Suprapubic skin (tissue), 4 donors: ENCODE results near the gene ARL16.

Source experiments
- CTCF ChIP-seq, 2 donors: fragments of 200-600 bp in 1 of 2; fragments of 450-650 bp in 1 of 2; sonication (generic) in 1 of 2; IDR thresholded peaks; one replicate each; pipeline ENCODE4 v1.5.1; 2016 to 2019; ENCODE audit warnings: antibody characterized with exemption in 2 of 2, mild to moderate bottlenecking in 1 of 2, moderate library complexity in 1 of 2
- EP300 ChIP-seq: sonication (generic); formaldehyde crosslinking; IDR thresholded peaks from one replicate; pipeline ENCODE4 v1.6.1; 2017; ENCODE audit warnings: antibody characterized with exemption
- POLR2A ChIP-seq, 2 donors: fragments of 450-650 bp; IDR thresholded peaks; one replicate each; pipeline ENCODE4 v1.6.1; 2017; ENCODE audit warnings: antibody characterized with exemption in 2 of 2, mild to moderate bottlenecking in 2 of 2, moderate library complexity in 2 of 2
- POLR2AphosphoS5 ChIP-seq, 3 donors: sonication (generic); formaldehyde crosslinking; IDR thresholded peaks; one replicate each; pipeline ENCODE4 v1.6.1; 2017; ENCODE audit warnings: antibody characterized with exemption in 3 of 3

- TF ChIP-seq CTCF (IDR thresholded peaks at IDR 0.05) (no peak), POLR2A (IDR thresholded peaks at IDR 0.05) (peak; percentile 80 to 83), EP300 (no peak), POLR2AphosphoS5 (IDR thresholded peaks at IDR 0.05) (peak in 1 of 3 donors; percentile 92)
Observed at GRCh38 chr17:81636505-81637288, 46.9 kb downstream of the ARL16 start, which contains the start of the genes NPLOC4 and TSPAN10.
